ENCODE data around the gene CLMN. TPM values are rescaled to one million over a fixed set of nuclear protein-coding genes. Genes with fewer than 3 reads are reported as not detected.

The CLMN gene
- total and polyA plus RNA-seq, 2 donors (not counting 1 experiment from before 2014, with no cell fraction given), result 9.6 to 51.5 TPM

DNA sequence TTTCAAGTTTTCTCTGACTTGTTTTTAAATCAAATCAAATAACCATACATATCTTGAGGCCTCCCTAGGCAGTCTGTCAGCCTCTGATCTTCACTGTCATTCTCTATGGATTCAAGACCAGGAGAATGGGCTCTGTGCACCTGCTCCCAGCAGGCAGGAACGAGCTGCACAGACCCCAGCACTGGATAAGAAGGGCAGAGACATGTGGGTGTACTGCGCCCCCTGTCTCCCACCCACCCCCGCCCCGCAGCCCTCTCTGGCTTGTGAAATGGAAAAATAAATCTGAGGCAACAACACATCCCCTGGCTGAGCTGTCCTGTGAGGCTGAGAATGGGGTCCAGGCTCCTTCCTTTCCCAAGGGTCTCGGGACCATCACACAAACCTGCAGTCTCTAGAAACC, 26.3 kb downstream of the CLMN start:
- H4K20me1 ChIP-seq (ENCODE audit: control insufficient read depth, insufficient read depth, low read length, poor library complexity, severe bottlenecking), result peaks cover 5% of the 10 kb centered on the region
- CTCF ChIA-PET, result no interaction called here
- no peak overlapping the region for H3K4me3 ChIP-seq (ENCODE audit: control extremely low read depth in 1 of 5, extremely low read depth in 1 of 5, insufficient read depth in 1 of 5, low read depth in 2 of 5, low read length in 4 of 5)
- H3K4me3 Mint-ChIP-seq, result no peak overlapping the region
- H3K9me3 ChIP-seq (ENCODE audit: control extremely low read depth in 1 of 3, control insufficient read depth in 2 of 3, insufficient read depth in 1 of 3, low read length in 2 of 3), result peaks cover 0 to 8% (median 0%) of the 10 kb centered on the region in 3 donors
- WGBS (ENCODE audit: insufficient coverage), result 92% methylated on average over 1 of the region's 5 CpGs
- ATAC-seq (ENCODE audit: low read depth) (no peak), DNase-seq (no peak)
- H3K9me3 Mint-ChIP-seq (ENCODE audit: insufficient read depth), result no peaks in the 10 kb centered on the region
- H3K36me3 ChIP-seq (replicated peaks in 1 of 2; ENCODE audit: control extremely low read depth in 1 of 2, control insufficient read depth in 1 of 2, extremely low read depth in 1 of 2, insufficient read depth in 2 of 2, low read length in 1 of 2), result no peaks in the 10 kb centered on the region
- H3K27ac Mint-ChIP-seq, result no peak overlapping the region
- TF ChIP-seq EZH2 (IDR thresholded peaks at IDR 0.05; ENCODE audit: borderline replicate concordance, insufficient read depth, low read depth, low read length, poor library complexity, severe bottlenecking), result no peak
- TF ChIP-seq, protein P1, sequence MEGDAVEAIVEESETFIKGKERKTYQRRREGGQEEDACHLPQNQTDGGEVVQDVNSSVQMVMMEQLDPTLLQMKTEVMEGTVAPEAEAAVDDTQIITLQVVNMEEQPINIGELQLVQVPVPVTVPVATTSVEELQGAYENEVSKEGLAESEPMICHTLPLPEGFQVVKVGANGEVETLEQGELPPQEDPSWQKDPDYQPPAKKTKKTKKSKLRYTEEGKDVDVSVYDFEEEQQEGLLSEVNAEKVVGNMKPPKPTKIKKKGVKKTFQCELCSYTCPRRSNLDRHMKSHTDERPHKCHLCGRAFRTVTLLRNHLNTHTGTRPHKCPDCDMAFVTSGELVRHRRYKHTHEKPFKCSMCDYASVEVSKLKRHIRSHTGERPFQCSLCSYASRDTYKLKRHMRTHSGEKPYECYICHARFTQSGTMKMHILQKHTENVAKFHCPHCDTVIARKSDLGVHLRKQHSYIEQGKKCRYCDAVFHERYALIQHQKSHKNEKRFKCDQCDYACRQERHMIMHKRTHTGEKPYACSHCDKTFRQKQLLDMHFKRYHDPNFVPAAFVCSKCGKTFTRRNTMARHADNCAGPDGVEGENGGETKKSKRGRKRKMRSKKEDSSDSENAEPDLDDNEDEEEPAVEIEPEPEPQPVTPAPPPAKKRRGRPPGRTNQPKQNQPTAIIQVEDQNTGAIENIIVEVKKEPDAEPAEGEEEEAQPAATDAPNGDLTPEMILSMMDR (IDR thresholded peaks at IDR 0.05), result no peak
- H3K4me2 ChIP-seq (replicated peaks; ENCODE audit: low read depth, low read length, poor library complexity, severe bottlenecking), result no peak overlapping the region
- H3K27ac ChIP-seq (ENCODE audit: low read length in 2 of 2), result no peak overlapping the region
- H2AFZ ChIP-seq (ENCODE audit: insufficient read depth, low read depth, low read length, poor library complexity, severe bottlenecking), result no peak overlapping the region
- peaks cover 10% of the 10 kb centered on the region for H3K79me2 ChIP-seq (ENCODE audit: control insufficient read depth, insufficient read depth, low read length)
- peaks cover 56% of the 10 kb centered on the region for H3K4me1 Mint-ChIP-seq
- H3K27me3 ChIP-seq (replicated peaks in 1 of 4; ENCODE audit: control extremely low read depth in 1 of 4, control insufficient read depth in 3 of 4, insufficient read depth in 4 of 4, low read length in 3 of 4), result no peaks in the 10 kb centered on the region
- H3K9ac ChIP-seq (ENCODE audit: low read length), result no peak overlapping the region
- intact Hi-C loops (cut with micrococcal nuclease), result no loop called here
- peaks cover 34 to 43% of the 10 kb centered on the region in 2 donors for H3K4me1 ChIP-seq (ENCODE audit: control insufficient read depth in 2 of 2, insufficient read depth in 2 of 2, low read length in 2 of 2)
- POLR2A ChIA-PET, result no interaction called here
- H3K27me3 Mint-ChIP-seq, result no peaks in the 10 kb centered on the region

DNA sequence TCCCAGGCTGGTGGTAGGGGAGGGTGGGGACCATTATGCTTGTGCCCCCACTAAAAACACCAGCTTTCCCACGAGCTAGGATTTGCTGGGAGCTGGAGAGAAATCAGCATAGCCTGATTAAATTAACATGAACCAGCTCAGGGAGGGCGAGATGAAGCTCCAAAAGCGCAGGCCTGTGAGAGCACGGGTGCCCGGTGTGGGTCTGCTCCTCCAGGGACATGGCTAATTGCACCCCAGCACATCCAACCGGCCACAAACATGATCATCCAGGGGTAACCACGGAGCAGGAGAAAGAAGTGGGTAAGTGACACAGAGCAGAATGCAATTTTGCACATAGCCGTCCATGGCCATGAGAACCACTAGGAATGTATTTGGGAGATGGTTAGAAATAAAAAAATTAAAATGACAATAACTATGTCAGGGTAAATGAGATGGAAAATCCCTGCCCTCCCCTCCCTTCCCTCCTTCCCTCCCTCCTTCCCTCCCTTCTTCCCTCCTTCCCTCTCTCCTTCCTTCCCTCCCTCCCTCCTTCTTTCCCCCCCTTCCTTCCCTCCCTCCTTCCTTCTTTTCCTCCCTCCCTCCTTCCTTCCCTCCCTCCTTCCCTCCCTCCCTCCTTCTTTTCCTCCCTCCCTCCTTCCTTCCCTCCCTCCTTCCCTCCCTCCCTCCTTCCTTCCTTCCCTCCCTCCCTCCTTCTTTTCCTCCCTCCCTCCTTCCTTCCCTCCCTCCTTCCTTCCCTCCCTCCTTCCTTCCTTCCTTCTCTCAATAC, 26.9 kb downstream of the CLMN start:
- Histone ChIP-seq H3K27me3 (replicated peaks in 1 of 4; ENCODE audit: control extremely low read depth in 1 of 4, control insufficient read depth in 3 of 4, insufficient read depth in 4 of 4, low read length in 3 of 4) (no peaks in the 10 kb centered on the region), H3K4me3 (ENCODE audit: control extremely low read depth in 1 of 5, extremely low read depth in 1 of 5, insufficient read depth in 1 of 5, low read depth in 2 of 5, low read length in 4 of 5) (no peak overlapping the region), H3K4me1 (ENCODE audit: control insufficient read depth in 2 of 2, insufficient read depth in 2 of 2, low read length in 2 of 2) (peaks cover 34 to 37% of the 10 kb centered on the region in 2 donors), H3K4me2 (replicated peaks; ENCODE audit: low read depth, low read length, poor library complexity, severe bottlenecking) (no peak overlapping the region), H3K36me3 (replicated peaks in 1 of 2; ENCODE audit: control extremely low read depth in 1 of 2, control insufficient read depth in 1 of 2, extremely low read depth in 1 of 2, insufficient read depth in 2 of 2, low read length in 1 of 2) (no peaks in the 10 kb centered on the region), H3K9me3 (ENCODE audit: control extremely low read depth in 1 of 3, control insufficient read depth in 2 of 3, insufficient read depth in 1 of 3, low read length in 2 of 3) (peaks cover 0 to 8% (median 0%) of the 10 kb centered on the region in 3 donors), H3K27ac (ENCODE audit: low read length in 2 of 2) (no peak overlapping the region), H3K79me2 (ENCODE audit: control insufficient read depth, insufficient read depth, low read length) (peaks cover 13% of the 10 kb centered on the region), H4K20me1 (ENCODE audit: control insufficient read depth, insufficient read depth, low read length, poor library complexity, severe bottlenecking) (peaks cover 11% of the 10 kb centered on the region), H3K9ac (ENCODE audit: low read length) (no peak overlapping the region), H2AFZ (ENCODE audit: insufficient read depth, low read depth, low read length, poor library complexity, severe bottlenecking) (no peak overlapping the region)
- intact Hi-C loops (cut with micrococcal nuclease), result no loop called here
- no peaks in the 10 kb centered on the region for H3K27me3 Mint-ChIP-seq
- no peak for TF ChIP-seq EZH2 (IDR thresholded peaks at IDR 0.05; ENCODE audit: borderline replicate concordance, insufficient read depth, low read depth, low read length, poor library complexity, severe bottlenecking)
- TF ChIP-seq, protein P1 (IDR thresholded peaks at IDR 0.05), result no peak
- peaks cover 51% of the 10 kb centered on the region for H3K4me1 Mint-ChIP-seq
- DNase-seq (no peak), ATAC-seq (ENCODE audit: low read depth) (no peak)
- ChIA-PET POLR2A (no interaction called here), CTCF (no interaction called here)
- WGBS (ENCODE audit: insufficient coverage), result 96% methylated on average over 4 of the region's 8 CpGs
- H3K4me3 Mint-ChIP-seq, result no peak overlapping the region
- H3K27ac Mint-ChIP-seq, result no peak overlapping the region
- no peaks in the 10 kb centered on the region for H3K9me3 Mint-ChIP-seq (ENCODE audit: insufficient read depth)
